ENCODE data around the gene RARB. TPM values are rescaled to one million over a fixed set of nuclear protein-coding genes. Genes with fewer than 3 reads are reported as not detected.

RARB gene
- total and polyA plus RNA-seq, 2 of the 13 experiments (the other 11 are each of a cell fraction or from before 2014, with no cell fraction given): 0.16 TPM; not detected in 1

GRCh38 chr3:25449857-25450256 is 21.8 kb downstream of the RARB start (continued):
- TF ChIP-seq, protein P1, sequence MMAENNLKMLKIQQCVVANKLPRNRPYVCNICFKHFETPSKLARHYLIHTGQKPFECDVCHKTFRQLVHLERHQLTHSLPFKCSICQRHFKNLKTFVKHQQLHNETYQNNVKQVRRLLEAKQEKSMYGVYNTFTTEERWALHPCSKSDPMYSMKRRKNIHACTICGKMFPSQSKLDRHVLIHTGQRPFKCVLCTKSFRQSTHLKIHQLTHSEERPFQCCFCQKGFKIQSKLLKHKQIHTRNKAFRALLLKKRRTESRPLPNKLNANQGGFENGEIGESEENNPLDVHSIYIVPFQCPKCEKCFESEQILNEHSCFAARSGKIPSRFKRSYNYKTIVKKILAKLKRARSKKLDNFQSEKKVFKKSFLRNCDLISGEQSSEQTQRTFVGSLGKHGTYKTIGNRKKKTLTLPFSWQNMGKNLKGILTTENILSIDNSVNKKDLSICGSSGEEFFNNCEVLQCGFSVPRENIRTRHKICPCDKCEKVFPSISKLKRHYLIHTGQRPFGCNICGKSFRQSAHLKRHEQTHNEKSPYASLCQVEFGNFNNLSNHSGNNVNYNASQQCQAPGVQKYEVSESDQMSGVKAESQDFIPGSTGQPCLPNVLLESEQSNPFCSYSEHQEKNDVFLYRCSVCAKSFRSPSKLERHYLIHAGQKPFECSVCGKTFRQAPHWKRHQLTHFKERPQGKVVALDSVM (CRISPR knock-in tag; IDR thresholded peaks at IDR 0.05): no peak
- TF ChIP-seq ARNTL (CRISPR knock-in tag; IDR thresholded peaks at IDR 0.05): no peak

DNA sequence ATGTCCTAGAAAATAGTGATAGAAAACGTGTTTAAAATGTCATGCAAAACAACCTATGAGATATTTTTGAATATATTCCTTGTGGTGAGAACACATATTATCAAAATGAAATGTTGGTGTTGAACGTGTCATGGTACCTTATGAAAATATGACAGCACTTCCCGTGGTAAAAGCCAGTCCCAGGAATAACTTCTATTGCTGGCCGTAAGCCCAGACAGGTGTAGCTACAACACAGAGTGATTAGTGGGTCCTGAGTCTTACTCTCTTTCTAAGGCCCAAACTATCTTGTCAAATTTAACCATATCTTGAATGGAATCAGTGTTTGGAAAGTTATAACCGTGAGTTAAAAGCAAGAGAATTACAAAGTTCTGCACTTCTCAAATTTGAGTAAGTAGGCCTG is 24.1 kb downstream of the RARB start:
- ATAC-seq (no peak), DNase-seq (ENCODE audit: low spot score) (no peak), FAIRE-seq (no peak)
- in situ Hi-C loops (cut with HindIII; ENCODE audit: extremely low pct_ligation_motif_present, low pct_unique_long_range_greater_than_20kb) (no loop called here), intact Hi-C loops (cut with micrococcal nuclease; ENCODE audit: unreplicated experiment) (no loop called here)
- H3K4me2 ChIP-seq (ENCODE audit: low read depth, low read length): no peak overlapping the region
- no TSS peak for BruUV-seq (replicated peaks)
- WGBS (ENCODE audit: low lambda C conversion rate): 48% methylated on average over 5 of the region's 5 CpGs
- no peak overlapping the region for H2AFZ ChIP-seq (ENCODE audit: low read length)
- H3K27ac ChIP-seq (ENCODE audit: extremely low read length, insufficient read depth, low read length): no peak overlapping the region
- H3K79me2 ChIP-seq (ENCODE audit: insufficient read depth, low read length): no peaks in the 10 kb centered on the region
- H3K9me3 ChIP-seq (ENCODE audit: low read length): no peaks in the 10 kb centered on the region
- no peak overlapping the region for H3K9ac ChIP-seq (ENCODE audit: insufficient read depth, low read depth, low read length)
- H3K4me3 ChIP-seq (replicated peaks in 1 of 3; ENCODE audit: insufficient read depth in 1 of 3, low read depth in 2 of 3, low read length in 3 of 3): no peak overlapping the region
- H3K4me1 ChIP-seq (ENCODE audit: insufficient read depth, low read length): no peaks in the 10 kb centered on the region
- POLR2A ChIA-PET: no interaction called here
- no peaks in the 10 kb centered on the region for H3K27me3 ChIP-seq (ENCODE audit: control insufficient read depth in 1 of 2, insufficient read depth in 2 of 2, low read length in 2 of 2)
- CTCF ChIA-PET (ENCODE audit: low intra/inter-chr PET ratio, low total read pairs): no interaction called here
- H3K36me3 ChIP-seq (replicated peaks in 1 of 2; ENCODE audit: control insufficient read depth in 1 of 2, insufficient read depth in 2 of 2, low read length in 2 of 2): no peaks in the 10 kb centered on the region
- no peaks in the 10 kb centered on the region for H4K20me1 ChIP-seq (ENCODE audit: insufficient read depth, low read length)
- TF ChIP-seq GLMP (CRISPR knock-in tag; IDR thresholded peaks at IDR 0.05; ENCODE audit: borderline replicate concordance) (no peak), RCOR2 (CRISPR knock-in tag; IDR thresholded peaks at IDR 0.05) (no peak), FLYWCH1 (CRISPR knock-in tag; IDR thresholded peaks at IDR 0.05) (no peak), MED1 (CRISPR knock-in tag; IDR thresholded peaks at IDR 0.05) (no peak), HOXA9 (CRISPR knock-in tag; IDR thresholded peaks at IDR 0.05; ENCODE audit: borderline replicate concordance) (no peak), HMGXB3 (CRISPR knock-in tag; IDR thresholded peaks at IDR 0.05; ENCODE audit: borderline replicate concordance) (no peak), U2AF1 (optimal IDR thresholded peaks at IDR 0.05; ENCODE audit: low read depth, low read length) (no peak), ZFYVE20 (CRISPR knock-in tag; IDR thresholded peaks at IDR 0.05; ENCODE audit: borderline replicate concordance, low read depth) (no peak), ZNF564 (CRISPR knock-in tag; IDR thresholded peaks at IDR 0.05) (no peak)
- TF ChIP-seq, protein P2, sequence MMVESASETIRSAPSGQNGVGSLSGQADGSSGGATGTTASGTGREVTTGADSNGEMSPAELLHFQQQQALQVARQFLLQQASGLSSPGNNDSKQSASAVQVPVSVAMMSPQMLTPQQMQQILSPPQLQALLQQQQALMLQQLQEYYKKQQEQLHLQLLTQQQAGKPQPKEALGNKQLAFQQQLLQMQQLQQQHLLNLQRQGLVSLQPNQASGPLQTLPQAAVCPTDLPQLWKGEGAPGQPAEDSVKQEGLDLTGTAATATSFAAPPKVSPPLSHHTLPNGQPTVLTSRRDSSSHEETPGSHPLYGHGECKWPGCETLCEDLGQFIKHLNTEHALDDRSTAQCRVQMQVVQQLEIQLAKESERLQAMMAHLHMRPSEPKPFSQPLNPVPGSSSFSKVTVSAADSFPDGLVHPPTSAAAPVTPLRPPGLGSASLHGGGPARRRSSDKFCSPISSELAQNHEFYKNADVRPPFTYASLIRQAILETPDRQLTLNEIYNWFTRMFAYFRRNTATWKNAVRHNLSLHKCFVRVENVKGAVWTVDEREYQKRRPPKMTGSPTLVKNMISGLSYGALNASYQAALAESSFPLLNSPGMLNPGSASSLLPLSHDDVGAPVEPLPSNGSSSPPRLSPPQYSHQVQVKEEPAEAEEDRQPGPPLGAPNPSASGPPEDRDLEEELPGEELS (CRISPR knock-in tag; IDR thresholded peaks at IDR 0.05): no peak

Data from HepG2 (cell line).